A172 (cell line): ENCODE results near the gene FCER1A. TPM values are rescaled to one million over a fixed set of nuclear protein-coding genes. Genes with fewer than 3 reads are reported as not detected.
"Not testable (repeated sequence)": the region's sequence is repeated elsewhere in the genome, so short reads cannot be mapped to it uniquely, and the experiment has no call there.

Experiments used
- DNase-seq: peaks from one replicate; pipeline ENCODE4 v3.0.0-alpha.2; 2015; ENCODE audit warnings: low spot score
- total RNA-seq: library from RNA; depleted of rRNA; stranded (reverse); fragments of >200 nt; shearing (Covaris generic); gene quantifications from 2 replicates; pipeline ENCODE4 v1.2.3, GENCODE V29; 2014; rRNA removed

FCER1A gene
- not detected in 2 replicates for total RNA-seq

DNA sequence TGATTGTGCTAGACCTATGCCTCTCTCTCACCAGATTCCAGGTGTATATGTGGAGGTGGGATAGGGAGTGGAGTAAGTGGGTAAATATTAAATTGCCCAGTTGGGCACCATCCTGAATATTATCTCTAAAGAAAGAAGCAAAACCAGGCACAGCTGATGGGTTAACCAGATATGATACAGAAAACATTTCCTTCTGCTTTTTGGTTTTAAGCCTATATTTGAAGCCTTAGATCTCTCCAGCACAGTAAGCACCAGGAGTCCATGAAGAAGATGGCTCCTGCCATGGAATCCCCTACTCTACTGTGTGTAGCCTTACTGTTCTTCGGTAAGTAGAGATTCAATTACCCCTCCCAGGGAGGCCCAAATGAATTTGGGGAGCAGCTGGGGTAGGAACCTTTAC lies at the start of gene FCER1A:
Gene FCER1A (plus strand): TSS at position 242 of the 400 bp plus-strand sequence. CDS start 29 bp downstream, at position 271.
- no peak for DNase-seq

DNA sequence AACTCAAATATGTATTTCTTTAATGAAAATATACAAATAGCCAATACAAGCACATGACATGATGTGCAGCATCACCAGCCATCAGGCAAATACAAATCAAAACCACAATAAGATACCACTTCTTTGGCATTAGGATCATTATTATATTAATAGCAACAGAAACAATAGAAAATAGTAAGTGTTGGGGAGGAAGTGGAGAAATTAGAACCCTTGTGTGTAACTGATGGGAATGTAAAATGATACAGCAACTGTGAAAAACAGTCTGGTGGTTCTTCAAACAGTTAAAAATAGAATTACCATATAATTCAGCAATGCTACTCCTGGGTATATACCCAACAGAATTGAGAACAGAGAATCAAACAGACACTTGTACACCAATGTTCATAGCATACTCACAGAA lies 40.8 kb upstream of the FCER1A start:
- DNase-seq, result no peak

DNA sequence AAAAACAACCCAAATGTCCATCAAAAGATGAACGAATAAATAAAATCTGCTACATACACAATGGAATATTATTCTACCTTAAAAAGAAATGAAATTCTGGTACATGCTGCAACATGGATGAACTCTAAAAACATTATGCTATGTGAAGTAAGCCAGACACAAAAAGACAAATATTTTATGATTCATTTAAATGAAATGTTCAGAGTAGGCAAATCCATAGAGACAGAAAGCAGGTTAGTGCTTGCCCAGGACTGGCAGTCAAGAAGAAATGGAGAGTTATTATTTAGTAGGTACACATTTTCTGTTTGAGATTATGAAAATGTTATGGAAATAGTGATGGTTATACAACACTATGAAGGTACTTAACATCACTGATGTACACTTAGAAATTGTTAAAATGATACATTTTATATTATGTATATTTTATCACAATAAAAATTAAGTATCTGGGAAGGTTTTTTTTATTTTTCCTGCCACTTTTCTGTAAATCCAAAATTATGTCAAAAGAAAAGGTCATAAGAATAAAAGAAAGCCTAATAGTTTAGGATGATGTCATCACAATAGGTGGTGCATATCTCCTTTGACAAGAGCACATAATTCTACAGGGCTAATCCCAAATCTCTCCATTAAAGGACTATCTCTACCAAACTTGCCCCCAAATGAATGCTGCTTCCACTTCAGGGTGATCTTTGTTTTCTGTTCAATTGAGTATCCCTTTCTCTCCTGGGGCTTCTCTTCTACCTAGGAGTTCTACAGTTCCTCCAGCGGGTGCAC lies 40.2 kb upstream of the FCER1A start:
- no peak for DNase-seq

DNA sequence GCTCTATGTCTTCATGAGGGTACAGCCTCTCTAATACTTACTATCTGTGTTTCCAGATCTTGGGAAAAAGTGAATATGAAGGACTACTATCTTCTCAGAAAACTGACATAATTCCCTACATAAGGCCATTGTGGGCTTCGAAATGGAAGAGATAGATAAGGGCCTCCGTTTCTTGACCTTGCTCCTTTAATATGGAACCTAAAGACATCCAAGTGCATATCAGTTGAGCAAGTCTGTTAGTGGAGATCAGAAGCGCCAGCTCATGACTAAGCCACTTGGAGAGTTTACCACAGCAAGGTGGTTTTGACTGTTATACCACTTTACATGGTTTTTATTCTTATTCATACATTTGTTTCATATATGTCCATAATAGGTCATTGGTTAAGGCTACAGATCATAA lies 35.3 kb upstream of the FCER1A start:
- DNase-seq, result no peak

DNA sequence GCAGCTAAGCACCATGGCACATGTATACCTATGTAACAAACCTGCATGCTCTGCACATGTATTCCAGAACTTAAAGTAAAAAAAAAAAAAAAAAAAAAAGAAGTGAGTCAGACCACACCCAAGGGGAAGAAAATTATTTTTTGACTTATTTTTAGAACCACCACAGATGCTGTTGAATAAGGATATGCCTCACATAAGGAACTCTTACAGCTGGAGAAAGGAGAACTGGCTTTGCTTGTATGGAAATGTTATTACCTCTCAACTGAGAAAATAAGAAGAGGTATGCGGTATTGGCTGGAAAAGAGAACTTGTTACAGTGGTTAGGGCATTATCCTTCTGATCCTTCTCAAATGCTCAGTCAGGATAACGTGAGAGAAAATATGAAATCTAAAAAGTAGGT lies 27.5 kb upstream of the FCER1A start:
- DNase-seq, result no peak

DNA sequence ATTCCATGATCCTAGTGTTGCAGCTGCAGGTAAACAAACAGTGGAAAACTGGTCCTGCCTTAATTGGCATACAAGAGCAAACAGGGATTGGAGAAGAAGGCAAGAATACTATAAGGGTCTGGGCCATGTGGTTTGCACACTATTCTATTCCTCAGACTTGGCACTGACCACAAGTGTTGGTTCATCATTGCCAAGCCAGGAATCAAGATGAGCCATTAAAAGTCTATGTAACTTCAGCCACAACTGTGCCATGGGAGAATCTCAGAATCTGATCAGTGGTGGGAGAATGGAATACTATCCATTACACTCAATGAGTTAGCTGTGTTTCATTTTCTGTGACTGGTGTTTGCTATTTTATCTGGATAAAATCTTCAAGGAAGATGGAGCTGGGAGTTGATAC lies 26.2 kb upstream of the FCER1A start:
- no peak for DNase-seq

DNA sequence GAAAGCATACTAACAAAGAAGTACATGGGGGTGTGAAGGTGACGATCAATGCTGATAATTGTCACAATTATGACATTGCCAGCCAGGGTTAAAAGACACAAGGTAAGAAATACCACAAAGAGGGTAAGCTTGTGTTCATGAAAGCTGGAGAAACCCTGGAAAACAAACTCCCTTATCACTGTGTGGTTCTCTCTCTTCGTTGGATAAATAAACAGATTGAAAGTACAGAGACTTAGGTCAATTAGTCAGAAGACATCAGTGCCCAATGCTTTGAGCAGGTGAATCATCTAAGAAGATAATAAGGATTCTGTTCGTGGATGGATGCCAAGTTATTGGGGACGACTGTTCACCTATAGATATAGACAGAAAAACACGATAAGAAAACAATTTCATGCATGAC lies 22.4 kb upstream of the FCER1A start:
- DNase-seq, result peak; percentile 24

DNA sequence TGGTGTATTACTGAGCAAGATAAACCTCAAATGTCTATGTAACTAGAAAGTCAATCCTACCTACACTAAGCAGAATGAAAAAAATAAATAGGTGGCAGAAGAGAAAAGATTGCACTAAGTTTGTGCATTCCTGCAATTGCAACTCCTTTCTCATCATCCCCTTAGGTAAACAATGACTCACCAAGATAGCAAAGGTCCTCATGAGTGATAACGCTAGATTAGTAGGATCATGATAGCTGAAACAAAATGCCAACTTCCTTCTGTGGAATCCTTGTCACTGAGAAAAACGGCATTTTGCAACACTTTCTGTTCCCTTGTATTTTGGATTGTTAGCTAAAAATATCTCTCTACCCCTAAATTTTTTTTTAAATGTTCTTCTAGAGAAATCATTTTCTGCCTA lies 20.0 kb upstream of the FCER1A start:
- DNase-seq, result peak; percentile 79

DNA sequence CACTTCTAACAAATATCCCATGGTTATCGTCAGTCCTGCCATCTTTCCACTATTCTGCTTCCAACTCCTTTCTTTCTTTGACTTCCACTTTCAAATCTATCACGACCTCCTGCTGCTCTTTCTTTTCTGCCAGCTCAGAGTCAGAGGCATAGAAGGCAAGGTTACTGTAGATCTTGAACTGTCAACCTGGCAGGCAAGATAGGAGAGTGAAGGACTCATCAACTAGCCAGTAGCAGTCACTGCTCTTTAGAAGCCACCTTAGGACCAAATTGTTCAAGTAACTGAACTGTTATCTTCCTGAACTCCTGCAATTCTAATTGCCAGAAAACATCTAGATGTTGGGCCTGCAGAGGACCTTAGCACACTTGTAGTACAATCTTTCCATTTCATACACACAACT lies 13.1 kb upstream of the FCER1A start:
- DNase-seq, result no peak

DNA sequence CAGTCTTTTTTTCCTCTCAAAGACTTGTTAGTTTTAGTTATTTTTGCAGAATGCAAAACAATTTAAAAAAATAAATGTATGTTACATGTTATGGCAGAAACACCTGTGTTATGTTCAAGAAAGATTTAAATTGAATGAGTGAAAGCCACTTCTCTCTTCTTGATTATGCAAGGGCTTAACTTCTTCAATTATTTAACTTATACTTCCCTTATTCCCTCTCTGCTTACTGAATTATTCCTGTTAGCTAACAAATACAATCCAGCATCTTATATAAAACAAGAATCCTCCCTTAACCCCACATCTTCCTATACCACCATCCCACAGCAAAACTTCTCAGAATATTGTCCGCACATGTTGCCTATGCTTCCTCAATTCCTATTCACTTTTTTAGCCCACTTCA lies 10.7 kb upstream of the FCER1A start:
- DNase-seq, result no peak

DNA sequence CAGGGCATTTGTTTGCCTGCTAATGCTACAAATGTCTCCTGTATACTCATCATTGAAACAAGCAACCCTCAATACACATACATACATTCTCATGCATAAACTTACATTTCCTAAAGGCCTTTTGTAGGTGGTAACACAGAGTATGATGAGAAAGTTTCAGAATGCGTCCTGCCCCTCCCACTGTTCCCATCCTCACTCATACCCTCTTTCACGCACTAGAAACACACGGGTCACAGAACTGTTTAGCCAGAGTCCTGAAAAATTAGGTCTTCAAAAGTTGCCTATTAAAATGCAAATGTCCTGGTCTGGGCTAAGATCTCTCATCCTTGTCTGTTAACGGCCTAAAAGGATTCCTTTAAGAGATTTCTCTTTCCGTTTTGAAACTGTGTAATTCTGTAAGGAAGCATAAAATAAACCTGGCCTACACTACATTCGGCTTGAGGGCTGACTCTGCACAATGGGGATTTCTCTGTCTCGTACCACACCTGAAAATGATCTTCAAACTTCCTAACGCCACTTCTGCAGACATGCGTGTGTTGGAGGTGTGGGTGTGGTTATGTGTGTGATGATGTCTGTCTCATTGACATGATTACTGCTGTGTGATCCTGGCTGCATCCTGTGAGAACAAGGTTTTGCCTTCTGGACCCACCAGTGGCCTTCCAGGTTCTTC lies 5.3 kb upstream of the FCER1A start:
- no peak for DNase-seq

DNA sequence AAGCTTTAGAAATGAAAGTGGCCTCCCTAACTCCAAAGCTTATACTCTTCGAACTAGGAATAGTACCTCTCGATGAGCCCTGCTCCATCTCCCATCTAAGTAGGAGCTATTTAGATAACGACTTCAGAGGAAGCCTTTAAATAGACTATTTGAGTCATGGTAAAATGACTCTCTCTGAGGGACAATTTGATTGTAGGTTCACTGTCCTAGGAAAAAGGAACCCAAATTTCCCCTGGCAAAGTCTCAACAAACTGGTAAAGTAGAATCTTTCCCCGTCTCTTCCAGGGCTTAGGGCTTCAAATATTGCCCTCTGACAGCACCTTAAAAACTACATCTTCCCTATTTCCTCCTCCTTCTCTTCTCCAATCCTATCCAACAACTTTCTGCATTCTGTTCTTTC lies 2.0 kb upstream of the FCER1A start:
- no peak for DNase-seq

DNA sequence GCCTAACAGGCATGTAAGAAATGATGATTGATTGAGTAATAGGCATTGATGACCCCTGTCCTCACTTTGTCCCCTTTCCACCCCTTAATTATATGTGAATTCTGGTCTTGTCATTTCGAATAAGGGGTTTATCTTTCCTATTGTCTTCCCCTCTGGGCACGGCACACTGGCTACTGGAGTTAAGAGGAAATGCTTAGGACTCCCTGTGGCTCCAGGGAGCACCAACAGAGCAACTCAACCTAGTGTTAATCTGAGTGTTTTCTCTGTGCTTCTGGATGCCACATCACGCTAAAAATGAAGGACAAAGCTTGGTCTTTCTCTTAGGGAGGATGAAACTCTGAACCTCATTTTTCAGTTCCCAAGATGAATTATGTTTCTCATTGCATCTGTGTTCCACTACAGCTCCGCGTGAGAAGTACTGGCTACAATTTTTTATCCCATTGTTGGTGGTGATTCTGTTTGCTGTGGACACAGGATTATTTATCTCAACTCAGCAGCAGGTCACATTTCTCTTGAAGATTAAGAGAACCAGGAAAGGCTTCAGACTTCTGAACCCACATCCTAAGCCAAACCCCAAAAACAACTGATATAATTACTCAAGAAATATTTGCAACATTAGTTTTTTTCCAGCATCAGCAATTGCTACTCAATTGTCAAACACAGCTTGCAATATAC lies 5.3 kb downstream of the FCER1A start:
- no peak for DNase-seq

DNA sequence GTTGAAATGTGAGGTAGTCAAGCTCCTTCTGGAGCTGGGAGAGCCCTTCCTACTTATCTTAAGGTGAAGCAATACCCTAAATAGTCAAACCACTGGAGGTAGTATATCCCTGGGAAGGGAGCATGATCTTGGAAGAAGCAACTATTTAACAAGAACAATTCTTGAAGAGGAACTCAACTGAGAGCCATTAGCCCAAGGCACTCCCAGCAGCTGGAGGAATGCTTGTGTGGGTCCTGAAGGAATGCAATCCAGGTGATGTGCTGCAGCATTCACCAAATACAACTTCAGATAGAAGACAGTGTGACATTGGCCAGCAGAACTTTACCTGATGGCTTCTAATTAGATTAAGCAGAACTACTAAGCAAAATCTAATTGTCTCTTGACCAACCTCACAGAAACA lies 9.5 kb downstream of the FCER1A start:
- no peak for DNase-seq

DNA sequence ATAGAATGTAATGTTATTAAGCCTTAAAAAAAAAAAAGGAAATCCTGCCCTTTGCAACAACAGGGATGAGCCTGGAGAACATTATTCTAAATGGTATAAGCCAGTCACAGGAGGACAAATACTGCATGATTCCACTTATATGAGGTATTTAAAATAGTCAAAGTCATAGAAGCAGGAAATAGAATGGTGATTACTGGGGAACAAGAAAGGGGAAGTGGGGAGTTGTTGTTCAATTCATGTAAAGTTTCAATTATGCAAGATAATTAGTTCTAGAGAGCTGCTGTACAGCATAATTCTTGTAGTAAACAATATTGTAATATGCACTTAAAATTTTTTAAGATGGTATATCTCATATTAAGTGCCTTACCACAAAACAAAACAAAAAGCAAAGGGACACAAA lies 13.2 kb downstream of the FCER1A start:
- DNase-seq, result no peak

DNA sequence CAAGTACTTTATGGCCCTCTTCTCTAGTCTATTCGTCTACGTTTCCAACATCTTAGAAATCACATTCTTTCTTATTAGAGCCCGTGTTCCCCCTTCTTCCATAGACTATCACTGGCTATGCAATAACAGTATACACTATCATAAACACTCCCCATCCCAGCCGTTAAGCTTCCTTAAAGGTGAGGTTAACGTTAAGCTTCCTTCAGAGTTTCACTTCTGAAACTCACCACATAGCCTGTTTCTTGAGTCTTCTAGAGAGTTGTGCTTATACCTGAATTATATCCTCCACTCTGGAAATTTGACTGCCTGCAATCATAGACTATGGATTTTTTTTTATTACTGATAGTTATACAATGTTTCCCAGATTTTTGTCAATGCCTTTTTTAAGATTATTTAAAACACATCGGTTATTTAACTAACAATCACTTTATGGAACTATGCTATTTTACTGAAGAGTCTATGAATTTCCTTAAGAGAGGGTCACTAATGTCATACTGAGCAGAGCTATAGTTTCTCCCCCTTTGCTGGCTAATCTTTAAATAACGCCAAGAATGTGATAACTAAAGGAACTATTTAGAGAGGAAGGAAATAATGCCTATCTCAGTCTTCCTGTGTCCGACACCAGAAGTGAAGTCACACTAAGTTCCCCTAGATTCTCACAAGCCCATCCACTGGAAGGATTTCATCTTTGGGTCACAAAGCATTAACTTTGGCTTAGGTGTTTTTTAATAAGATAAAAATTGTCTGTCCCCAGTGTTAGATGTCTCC lies 16.8 kb downstream of the FCER1A start:
- DNase-seq, result no peak

DNA sequence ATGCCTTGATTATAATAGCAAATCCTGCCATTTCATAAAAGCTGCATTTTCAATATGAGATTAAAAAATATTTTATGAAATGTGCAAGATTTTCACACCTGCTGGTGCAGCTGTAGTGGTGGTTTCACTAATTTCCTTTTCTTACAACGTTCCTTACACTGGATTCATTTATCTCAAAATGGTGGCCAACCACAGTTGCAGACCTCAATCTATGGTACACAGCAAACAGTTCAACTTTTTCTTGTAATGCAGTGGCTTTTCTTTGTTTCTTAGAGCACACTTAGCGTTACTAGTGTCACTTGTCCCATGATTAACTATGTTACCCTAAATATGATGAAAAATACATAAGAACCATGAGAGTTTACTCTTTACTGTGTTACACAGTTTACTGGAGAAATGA lies 32.7 kb downstream of the FCER1A start:
- no peak for DNase-seq

DNA sequence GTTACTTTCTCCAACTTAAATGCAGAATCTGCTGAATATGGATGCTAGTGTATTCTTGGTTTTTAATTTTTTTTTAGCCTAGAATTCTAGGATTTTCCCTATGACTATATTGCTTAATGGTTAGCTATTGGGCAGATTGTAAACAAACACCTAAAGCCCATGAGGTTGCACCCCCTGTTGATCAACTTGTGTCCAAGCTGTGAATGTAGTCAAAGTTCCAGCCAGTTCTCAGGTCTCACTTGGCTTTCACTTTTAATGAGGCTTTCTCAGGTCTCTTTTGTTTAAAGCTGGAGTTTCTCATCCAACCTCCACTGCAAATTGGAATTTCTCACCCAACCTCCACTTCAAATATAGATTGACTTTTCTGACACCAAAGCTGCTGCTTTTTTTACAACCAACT lies 35.9 kb downstream of the FCER1A start:
- DNase-seq, result no peak

DNA sequence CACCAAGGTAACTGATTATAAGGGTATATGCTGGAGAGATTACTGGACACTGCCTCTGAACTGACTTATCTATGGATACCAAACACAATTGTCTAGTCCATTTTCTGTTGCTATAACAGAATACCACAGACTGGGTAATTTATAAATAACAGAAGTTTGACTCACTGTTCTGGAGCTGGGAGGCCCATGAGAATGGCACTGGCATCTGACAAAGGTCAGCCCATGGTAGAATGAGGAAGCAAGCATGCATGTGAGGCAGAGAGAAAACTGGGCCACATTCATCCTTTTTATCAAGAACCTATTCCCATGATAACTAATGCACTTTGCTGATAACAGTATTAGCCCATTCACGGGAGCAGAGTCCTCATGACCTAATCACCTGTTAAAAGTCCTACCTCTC lies 37.4 kb downstream of the FCER1A start:
- peak; percentile 3 for DNase-seq

DNA sequence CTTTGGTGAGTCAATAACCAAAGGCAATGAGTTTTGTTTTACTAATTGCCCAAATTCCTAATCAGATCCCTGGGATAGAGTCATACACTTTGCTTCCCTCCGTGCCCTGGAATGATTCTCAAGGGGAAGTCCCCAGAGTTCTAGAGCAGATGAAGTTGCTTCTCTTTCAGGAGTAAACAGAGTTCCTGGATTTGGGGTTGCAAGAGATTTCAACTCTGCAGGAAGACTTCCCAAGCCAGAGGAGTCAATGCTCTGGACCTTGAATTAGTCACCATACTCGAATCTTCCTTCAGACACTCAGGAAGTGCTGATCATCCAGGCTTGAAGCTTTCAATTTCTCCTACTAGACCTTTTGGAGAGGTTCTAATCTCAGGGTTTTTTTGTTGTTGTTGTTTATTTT lies 39.6 kb downstream of the FCER1A start:
- no peak for DNase-seq

DNA sequence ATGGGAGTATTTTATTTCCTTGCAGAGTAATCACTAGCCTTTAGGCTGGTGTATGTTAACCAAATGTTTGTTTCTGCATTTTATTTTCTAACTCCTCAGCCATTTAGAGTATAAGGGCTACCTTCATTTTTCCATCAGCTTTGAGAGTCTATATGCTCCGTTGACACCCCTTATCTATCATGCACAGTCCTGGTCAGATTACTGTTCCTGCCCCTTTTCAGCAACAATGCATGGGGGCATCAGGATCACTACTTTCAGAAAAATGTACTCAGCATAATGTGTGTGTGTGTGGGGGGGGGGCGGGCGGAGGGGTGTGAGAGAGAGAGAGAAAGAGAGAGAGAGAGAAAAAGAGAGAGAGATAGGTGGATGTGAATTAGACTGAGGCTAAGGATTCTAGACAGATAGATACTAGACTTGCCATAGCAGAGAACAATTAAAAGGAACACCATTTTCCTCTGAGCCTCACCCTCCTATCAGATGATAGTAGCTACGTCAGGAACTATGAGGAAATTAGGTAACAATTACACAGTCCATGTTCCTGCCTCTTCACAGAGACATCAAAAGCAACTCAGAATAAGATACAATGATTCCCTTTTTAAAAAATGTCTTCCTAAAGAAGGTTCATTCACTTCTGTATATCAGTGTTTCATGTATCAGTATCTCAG lies 40.8 kb downstream of the FCER1A start:
- DNase-seq, result no peak

DNA sequence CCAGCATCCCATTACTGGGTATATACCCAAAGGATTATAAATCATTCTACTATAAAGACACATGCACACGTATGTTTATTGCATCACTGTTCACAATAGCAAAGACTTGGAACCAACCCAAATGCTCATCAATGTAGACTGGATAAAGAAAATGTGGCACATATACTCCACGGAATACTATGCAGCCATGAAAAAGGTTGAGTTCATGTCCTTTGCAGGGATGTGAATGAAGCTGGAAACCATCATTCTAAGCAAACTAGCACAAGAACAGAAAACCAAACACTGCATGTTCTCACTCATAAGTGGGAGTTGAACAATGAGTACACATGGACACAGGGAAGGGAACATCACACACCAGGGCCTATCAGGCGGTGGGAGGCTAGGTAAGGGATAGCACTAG lies 47.2 kb downstream of the FCER1A start:
- DNase-seq, result not testable (repeated sequence)
